IMR-90 (cell line): Measurements from ENCODE around the gene FGF16. TPM values are rescaled to one million over a fixed set of nuclear protein-coding genes. Genes with fewer than 3 reads are reported as not detected.

Experiments
- ATAC-seq: fragments of 200-7000 bp; cut with Tn5 transposase; 2 replicates; pipeline ENCODE4 v1.9.1; 2020; ENCODE audit warnings: low read depth, mild to moderate bottlenecking, moderate library complexity
- BruUV-seq: library from RNA; stranded (reverse); fragments of 400-500 nt; replicated peaks from 2 replicates; lab custom pipeline; 2021; lab: Mats Ljungman, UMichigan
- CTCF ChIA-PET: fragments of 300-600 bp; formaldehyde crosslinking; extraction: SDS; loops from one replicate; lab custom pipeline; 2021; ENCODE audit warnings: antibody characterized with exemption; lab: Yijun Ruan, JAX
- POLR2A ChIA-PET: fragments of 300-600 bp; sonication (Branson Sonifier 250); formaldehyde crosslinking; loops from one replicate; lab custom pipeline; 2022; ENCODE audit warnings: antibody characterized with exemption; ENCODE audit not compliant: unreplicated experiment; lab: Charles Lee
- DNase-seq: peaks from one replicate; pipeline ENCODE4 v3.0.0; 2013
- H2AFZ ChIP-seq: replicated peaks from 2 replicates; pipeline ENCODE3; 2013; ENCODE audit warnings: low read length, mild to moderate bottlenecking; ENCODE audit not compliant: poor library complexity
- H2AK5ac ChIP-seq: 2 replicates; pipeline ENCODE4 v1.6.1; 2013; ENCODE audit warnings: low read depth, low read length, inconsistent platforms
- H2AK9ac ChIP-seq: replicated peaks from 2 replicates; pipeline ENCODE3; 2013; ENCODE audit warnings: mild to moderate bottlenecking, low read depth, low read length, moderate library complexity; ENCODE audit not compliant: poor library complexity
- H2BK120ac ChIP-seq: 2 replicates; pipeline ENCODE4 v1.6.1; 2013; ENCODE audit warnings: low read depth, low read length, inconsistent platforms
- H2BK15ac ChIP-seq: 3 replicates; pipeline ENCODE4 v1.6.1; 2013; ENCODE audit warnings: low read depth, low read length, inconsistent platforms
- H2BK20ac ChIP-seq: 2 replicates; pipeline ENCODE4 v1.6.1; 2013; ENCODE audit warnings: low read depth, mild to moderate bottlenecking, inconsistent platforms, low read length, moderate library complexity
- H2BK5ac ChIP-seq: 2 replicates; pipeline ENCODE4 v1.6.1; 2013; ENCODE audit warnings: mild to moderate bottlenecking, low read depth, low read length, inconsistent platforms; ENCODE audit not compliant: poor library complexity, severe bottlenecking
- H3K14ac ChIP-seq: replicated peaks from 2 replicates; pipeline ENCODE4 v1.6.1; 2013; ENCODE audit warnings: low read depth, low read length, inconsistent platforms
- H3K18ac ChIP-seq: 2 replicates; pipeline ENCODE4 v1.6.1; 2013; ENCODE audit warnings: low read depth, low read length, control low read depth
- H3K23ac ChIP-seq: 2 replicates; pipeline ENCODE4 v1.6.1; 2013; ENCODE audit warnings: low read depth, low read length, inconsistent platforms
- H3K27ac ChIP-seq: 2 replicates; pipeline ENCODE4 v1.5.1; 2013; ENCODE audit warnings: mild to moderate bottlenecking, control low read depth, low read length; ENCODE audit not compliant: insufficient read depth
- H3K27me3 ChIP-seq: 2 replicates; pipeline ENCODE4 v1.6.1; 2013; ENCODE audit warnings: low read length; ENCODE audit not compliant: control insufficient read depth, insufficient read depth
- H3K36me3 ChIP-seq: 2 replicates; pipeline ENCODE4 v1.6.1; 2013; ENCODE audit warnings: low read length, mixed read lengths; ENCODE audit not compliant: control insufficient read depth, insufficient read depth
- H3K4ac ChIP-seq: 2 replicates; pipeline ENCODE4 v1.6.1; 2013; ENCODE audit warnings: low read depth, low read length, inconsistent platforms
- H3K4me1 ChIP-seq: 2 replicates; pipeline ENCODE4 v1.6.1; 2013; ENCODE audit warnings: low read length, mixed read lengths; ENCODE audit not compliant: control insufficient read depth, insufficient read depth
- H3K4me2 ChIP-seq: 2 replicates; pipeline ENCODE4 v1.6.1; 2013; ENCODE audit warnings: low read depth, mild to moderate bottlenecking, control low read depth, low read length, moderate library complexity
- H3K4me3 ChIP-seq: 2 replicates; pipeline ENCODE4 v1.5.1; 2013; ENCODE audit warnings: low read depth, mild to moderate bottlenecking, control low read depth, low read length, moderate library complexity; ENCODE audit not compliant: insufficient read depth
- H3K56ac ChIP-seq: 2 replicates; pipeline ENCODE4 v1.6.1; 2013; ENCODE audit warnings: low read length, inconsistent platforms; ENCODE audit not compliant: insufficient read depth; ENCODE audit errors: extremely low read depth
- H3K79me1 ChIP-seq, 2 experiments: 2 replicates each; pipeline ENCODE4 v1.6.1; 2013; ENCODE audit warnings: low read length in 2 of 2, inconsistent platforms in 1 of 2, low read depth in 1 of 2
- H3K9ac ChIP-seq: 2 replicates; pipeline ENCODE4 v1.6.1; 2013; ENCODE audit warnings: low read depth, low read length, control low read depth
- H3K9me1 ChIP-seq: 2 replicates; pipeline ENCODE4 v1.6.1; 2013; ENCODE audit warnings: low read length, inconsistent platforms; ENCODE audit not compliant: insufficient read depth
- H3K9me3 ChIP-seq: 2 replicates; pipeline ENCODE4 v1.6.1; 2013; ENCODE audit warnings: low read length; ENCODE audit not compliant: control insufficient read depth, insufficient read depth
- H4K20me1 ChIP-seq: 2 replicates; pipeline ENCODE4 v1.6.1; 2013; ENCODE audit warnings: low read length, inconsistent platforms; ENCODE audit not compliant: insufficient read depth
- H4K5ac ChIP-seq: 2 replicates; pipeline ENCODE4 v1.6.1; 2013; ENCODE audit warnings: mild to moderate bottlenecking, low read depth, low read length, control low read depth
- H4K8ac ChIP-seq, 2 experiments: 2 replicates each; pipeline ENCODE4 v1.6.1; 2013; ENCODE audit warnings: low read depth in 2 of 2, low read length in 2 of 2, control low read depth in 1 of 2, inconsistent platforms in 1 of 2
- H4K91ac ChIP-seq: 2 replicates; pipeline ENCODE4 v1.6.1; 2013; ENCODE audit warnings: low read depth, low read length, inconsistent platforms; ENCODE audit not compliant: insufficient read depth
- BHLHE40 ChIP-seq: fragments of 150-350 bp; IDR thresholded peaks from 2 replicates; pipeline ENCODE4 v1.6.1; 2016; ENCODE audit warnings: mild to moderate bottlenecking, low read depth, low read length
- CEBPB ChIP-seq: IDR thresholded peaks from 2 replicates; pipeline ENCODE4 v1.6.1; 2012; ENCODE audit warnings: low read depth, low read length, improper control_type of control experiment
- CHD1 ChIP-seq: IDR thresholded peaks from 2 replicates; pipeline ENCODE4 v1.6.1; 2012; ENCODE audit warnings: low read depth, low read length, improper control_type of control experiment
- CTCF ChIP-seq: conservative IDR thresholded peaks from 2 replicates; pipeline ENCODE4 v1.5.1; 2012; ENCODE audit warnings: mild to moderate bottlenecking, low read depth, low read length, improper control_type of control experiment
- ELK1 ChIP-seq: fragments of 150-350 bp; IDR thresholded peaks from 2 replicates; pipeline ENCODE4 v1.6.1; 2016; ENCODE audit warnings: low read depth, mild to moderate bottlenecking, low read length, moderate library complexity, borderline replicate concordance
- FOS ChIP-seq: fragments of 150-350 bp; IDR thresholded peaks from 2 replicates; pipeline ENCODE4 v1.6.1; 2016; ENCODE audit warnings: low read depth, low read length
- MAFK ChIP-seq: IDR thresholded peaks from 2 replicates; pipeline ENCODE4 v1.6.1; 2012; ENCODE audit warnings: low read depth, low read length, improper control_type of control experiment
- MAZ ChIP-seq: IDR thresholded peaks from 2 replicates; pipeline ENCODE4 v1.6.1; 2012; ENCODE audit warnings: low read depth, mild to moderate bottlenecking, low read length, improper control_type of control experiment, moderate library complexity, borderline replicate concordance
- MXI1 ChIP-seq: IDR thresholded peaks from 2 replicates; pipeline ENCODE4 v1.6.1; 2012; ENCODE audit warnings: low read depth, mild to moderate bottlenecking, low read length, moderate library complexity, borderline replicate concordance
- NFE2L2 ChIP-seq: fragments of 150-350 bp; IDR thresholded peaks from 2 replicates; pipeline ENCODE4 v1.6.1; 2016; ENCODE audit warnings: low read depth, mild to moderate bottlenecking, low read length
- POLR2A ChIP-seq: IDR thresholded peaks from 2 replicates; pipeline ENCODE4 v1.6.1; 2012; ENCODE audit warnings: mild to moderate bottlenecking, low read depth, low read length
- RAD21 ChIP-seq: IDR thresholded peaks from 2 replicates; pipeline ENCODE4 v1.6.1; 2012; ENCODE audit warnings: low read length, improper control_type of control experiment
- RCOR1 ChIP-seq: IDR thresholded peaks from 2 replicates; pipeline ENCODE4 v1.6.1; 2012; ENCODE audit warnings: mild to moderate bottlenecking, low read length, improper control_type of control experiment; ENCODE audit not compliant: insufficient replicate concordance
- RFX5 ChIP-seq: IDR thresholded peaks from 2 replicates; pipeline ENCODE4 v1.8.0; 2012; ENCODE audit warnings: low read depth, mild to moderate bottlenecking, low read length, moderate library complexity
- SMC3 ChIP-seq: fragments of 150-350 bp; IDR thresholded peaks from 2 replicates; pipeline ENCODE4 v1.6.1; 2016; ENCODE audit warnings: low read depth, mild to moderate bottlenecking, antibody characterized with exemption, low read length, moderate library complexity
- USF2 ChIP-seq: fragments of 150-350 bp; IDR thresholded peaks from 2 replicates; pipeline ENCODE4 v1.6.1; 2017; ENCODE audit warnings: mild to moderate bottlenecking, antibody characterized with exemption, low read length, low read depth
- WGBS, 2 experiments: methylation state at CpG; one replicate each; pipeline versions ENCODE4 v1.1.5 to v1.1.7; 2013; ENCODE audit warnings: missing lambda C conversion rate in 2 of 2; ENCODE audit not compliant: insufficient read length in 1 of 2; ENCODE audit errors: extremely low coverage in 2 of 2; 5-methylcytosine and 5-hydroxymethylcytosine counted together
- dilution Hi-C: fragments of 300-500 bp; cut with HindIII; formaldehyde crosslinking; loops from one replicate; pipeline ENCODE4 v1.14.3; 2018; ENCODE audit warnings: low sequenced_read_pairs; ENCODE audit not compliant: unreplicated experiment
- in situ Hi-C: fragments of 300-500 bp; cut with MboI; formaldehyde crosslinking; loops from 3 replicates; pipeline ENCODE4 v1.14.3; 2019; ENCODE audit warnings: low sequenced_read_pairs, inconsistent platforms, mixed read lengths
- intact Hi-C: fragments of 100-400 bp; cut with micrococcal nuclease; formaldehyde crosslinking; loops from 2 replicates; pipeline ENCODE4 v1.10.0; 2022
- polyA plus RNA-seq, 3 experiments: library from polyadenylated mRNA; depleted of rRNA; stranded (reverse); fragments of >200 nt; gene quantifications; 2 replicates each; pipeline ENCODE4 v1.2.3, GENCODE V29; 2012; ENCODE audit warnings: low replicate concordance in 1 of 3
- total RNA-seq: library from RNA; depleted of rRNA; stranded (reverse); fragments of >200 nt; gene quantifications from 2 replicates; pipeline ENCODE4 v1.2.3, GENCODE V29; 2012

Gene FGF16
- total and polyA plus RNA-seq, 2 of the 4 experiments (the other 2 are of a cell fraction) = not detected

- H4K20me1 ChIP-seq = no peaks in the 10 kb centered on the region
- no peak overlapping the region for H3K56ac ChIP-seq
- BruUV-seq = no TSS peak
- POLR2A ChIA-PET = no interaction called here
- no peak overlapping the region for H2BK15ac ChIP-seq
- no peak overlapping the region for H4K8ac ChIP-seq
- dilution Hi-C loops (no loop called here), intact Hi-C loops (loop anchor here (10.0 kb wide), 1 partner anchor 140 kb away; no protein-coding TSS in a partner anchor), in situ Hi-C loops (no loop called here)
- no CpG with 5 or more reads among the region's 3 CpGs for WGBS, 2 experiments
- no peak overlapping the region for H3K14ac ChIP-seq
- H2BK120ac ChIP-seq = no peak overlapping the region
- H3K9me1 ChIP-seq = no peaks in the 10 kb centered on the region
- CTCF ChIA-PET = no interaction called here
- H3K4me1 ChIP-seq = no peaks in the 10 kb centered on the region
- ATAC-seq (no peak), DNase-seq (no peak)
- H3K79me1 ChIP-seq = no peaks in the 10 kb centered on the region
- no peak overlapping the region for H4K5ac ChIP-seq
- no peak overlapping the region for H3K23ac ChIP-seq
- no peak overlapping the region for H3K4me2 ChIP-seq
- no peak overlapping the region for H3K18ac ChIP-seq
- no peak overlapping the region for H3K9ac ChIP-seq
- H3K4me3 ChIP-seq = no peak overlapping the region
- H3K27me3 ChIP-seq = peaks cover 11% of the 10 kb centered on the region
- no peak overlapping the region for H2AK5ac ChIP-seq
- H2AFZ ChIP-seq = no peak overlapping the region
- H3K27ac ChIP-seq = no peak overlapping the region
- H3K4ac ChIP-seq = no peak overlapping the region
- no peak overlapping the region for H4K91ac ChIP-seq
- no peaks in the 10 kb centered on the region for H3K36me3 ChIP-seq
- H3K9me3 ChIP-seq = no peaks in the 10 kb centered on the region
- H2BK20ac ChIP-seq = no peak overlapping the region
- no peak overlapping the region for H2BK5ac ChIP-seq
- H2AK9ac ChIP-seq = no peak overlapping the region
- TF ChIP-seq SMC3 = no peak
- TF ChIP-seq USF2 = no peak
- no peak for TF ChIP-seq MXI1
- no peak for TF ChIP-seq RCOR1
- no peak for TF ChIP-seq CTCF
- TF ChIP-seq NFE2L2 = no peak
- TF ChIP-seq CEBPB = no peak
- TF ChIP-seq RAD21 = no peak
- TF ChIP-seq POLR2A = no peak
- no peak for TF ChIP-seq FOS
- no peak for TF ChIP-seq CHD1
- TF ChIP-seq ELK1 = no peak
- TF ChIP-seq BHLHE40 = no peak
- TF ChIP-seq MAZ = no peak
- TF ChIP-seq MAFK = no peak
- TF ChIP-seq RFX5 = no peak
Measured at GRCh38 chrX:77444545-77444944, 2.6 kb upstream of the FGF16 start.
